ENCODE results near the gene DIDO1. TPM values are rescaled to one million over a fixed set of nuclear protein-coding genes. Genes with fewer than 3 reads are reported as not detected.
A peak's percentile ranks its signal among the peaks of the same experiment; 100 is the strongest.

Gene DIDO1
- total and polyA plus RNA-seq, 8 donors: 38.1 to 65.9 (median 58.5) TPM

- ATAC-seq: no peak
- peaks cover 0 to 9% of the 10 kb centered on the region in 2 donors for H3K27me3 ChIP-seq
- no peak for TF ChIP-seq CTCF (IDR thresholded peaks at IDR 0.05)
- no peak overlapping the region for H3K4me3 ChIP-seq
- intact Hi-C loops (cut with DNase I): no loop called here
- no peak overlapping the region for H3K27ac ChIP-seq
- H3K9me3 ChIP-seq: no peaks in the 10 kb centered on the region
- peaks cover 0 to 7% of the 10 kb centered on the region in 2 donors for H3K4me1 ChIP-seq
- H3K36me3 ChIP-seq: peaks cover 0 to 3% of the 10 kb centered on the region in 2 donors
- peak in 1 of 4 donors; percentile 67 for DNase-seq
Measured at GRCh38 chr20:62840244-62841197, 85.8 kb downstream of the DIDO1 start.

DNA sequence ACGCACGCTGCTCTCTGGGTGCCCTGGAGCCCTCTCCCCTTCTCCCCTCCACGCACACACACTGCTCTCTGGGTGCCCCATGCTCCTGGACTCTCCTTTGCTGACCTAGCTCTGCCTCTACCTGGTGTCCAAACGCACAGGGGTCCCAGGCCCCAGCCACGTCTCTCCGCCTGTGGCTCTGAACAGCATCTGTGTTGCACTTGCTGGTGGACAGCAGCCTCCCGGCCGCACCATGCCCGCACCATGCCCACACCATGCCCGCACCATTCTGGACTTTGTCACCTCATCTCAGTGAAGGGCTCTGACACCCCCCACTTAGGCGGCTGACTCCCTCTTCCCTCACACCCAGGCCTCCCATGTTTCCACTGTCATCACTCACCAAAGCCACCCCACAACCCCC, 86.5 kb downstream of the DIDO1 start:
- Histone ChIP-seq H3K27ac (no peak overlapping the region), H3K9me3 (no peaks in the 10 kb centered on the region), H3K36me3 (no peaks in the 10 kb centered on the region), H3K4me1 (peaks cover 0 to 7% of the 10 kb centered on the region in 2 donors), H3K4me3 (no peak overlapping the region), H3K27me3 (peaks cover 0 to 9% of the 10 kb centered on the region in 2 donors)
- intact Hi-C loops (cut with DNase I): no loop called here
- TF ChIP-seq CTCF (IDR thresholded peaks at IDR 0.05): no peak
- DNase-seq (peak in 1 of 4 donors; percentile 53), ATAC-seq (no peak)

DNA sequence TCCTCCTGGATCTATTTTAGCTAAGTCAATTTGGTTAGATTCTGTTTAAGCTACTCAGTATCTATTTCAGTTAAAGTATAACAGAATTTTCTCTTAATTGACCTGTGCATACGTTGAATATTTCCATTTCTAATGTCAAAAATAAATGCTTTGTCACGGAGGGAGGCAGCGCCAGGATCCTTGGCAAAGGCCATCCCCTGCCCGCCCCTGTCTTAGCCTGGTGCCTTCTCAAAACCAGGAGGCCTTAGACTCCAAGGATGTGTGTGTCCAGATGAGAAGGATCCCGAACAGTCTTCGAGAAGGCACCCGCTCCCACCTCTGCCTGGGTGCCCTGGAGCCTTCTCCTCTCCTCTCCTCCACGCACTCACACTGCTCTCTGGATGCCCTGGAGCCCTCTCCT, 87.0 kb downstream of the DIDO1 start:
- peak in 1 of 4 donors; percentile 20 for DNase-seq
- peaks cover 0 to 7% of the 10 kb centered on the region in 2 donors for H3K4me1 ChIP-seq

DNA sequence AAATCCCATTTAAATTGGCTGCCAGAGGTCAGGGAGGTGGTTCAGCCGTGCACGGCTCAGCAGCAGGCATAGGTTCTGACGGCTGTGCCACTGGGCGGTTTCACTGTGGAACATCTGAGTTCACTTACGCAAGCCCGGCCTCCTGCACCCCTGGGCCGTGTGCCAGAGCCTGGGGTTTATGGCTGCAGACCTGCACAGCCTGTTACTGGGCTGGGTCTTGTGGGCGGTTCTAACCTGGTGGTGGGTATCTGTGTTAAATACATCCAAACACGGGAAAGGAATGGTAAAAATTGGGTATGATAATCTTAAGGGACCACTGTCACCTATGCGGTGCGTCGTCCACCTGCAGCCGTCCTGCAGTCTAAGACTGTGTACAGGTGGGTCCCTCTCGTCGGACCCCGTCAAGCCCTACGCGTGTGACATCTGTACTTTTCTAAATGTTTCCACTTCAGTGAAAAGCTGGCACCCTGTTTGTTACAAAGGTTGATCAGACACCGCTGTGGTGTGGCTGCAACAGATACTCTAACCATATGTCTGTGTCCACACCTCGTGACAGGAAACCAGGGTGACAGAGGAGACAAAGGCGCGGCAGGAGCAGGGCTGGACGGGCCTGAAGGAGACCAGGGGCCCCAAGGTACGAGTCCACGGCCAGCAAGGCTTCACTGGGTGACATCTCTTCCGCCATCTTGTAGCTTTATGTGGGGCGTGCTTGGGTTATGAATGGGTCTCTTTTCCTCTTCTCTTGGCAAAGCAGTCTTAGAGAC, 88.0 kb downstream of the DIDO1 start:
- intact Hi-C loops (cut with DNase I): no loop called here

More for the DNA sequence above, 87.0 kb downstream of the DIDO1 start:
- TF ChIP-seq CTCF (IDR thresholded peaks at IDR 0.05): no peak
- Histone ChIP-seq H3K27me3 (peaks cover 0 to 9% of the 10 kb centered on the region in 2 donors), H3K27ac (no peak overlapping the region), H3K4me3 (no peak overlapping the region), H3K9me3 (no peaks in the 10 kb centered on the region), H3K36me3 (no peaks in the 10 kb centered on the region)
- intact Hi-C loops (cut with DNase I): no loop called here
- ATAC-seq: no peak

More for the DNA sequence above, 88.0 kb downstream of the DIDO1 start:
- no peak for TF ChIP-seq CTCF (IDR thresholded peaks at IDR 0.05)
- ATAC-seq (peak; percentile 56), DNase-seq (peak in 2 of 4 donors; percentile 59 to 73)
- no peak overlapping the region for H3K4me3 ChIP-seq
- peaks cover 0 to 13% of the 10 kb centered on the region in 2 donors for H3K4me1 ChIP-seq
- no peaks in the 10 kb centered on the region for H3K36me3 ChIP-seq
- H3K27ac ChIP-seq: no peak overlapping the region
- H3K9me3 ChIP-seq: no peaks in the 10 kb centered on the region
- peaks cover 0 to 9% of the 10 kb centered on the region in 2 donors for H3K27me3 ChIP-seq
